NCI-H1092 treated with DMSO at 0.1 percent for 48 hours (cell line): ENCODE measurements around the gene SMARCA2.

Experiments used
- DNase-seq: peaks from one replicate; lab custom pipeline; 2025; lab: John Stamatoyannopoulos, UW

The SMARCA2 gene

GRCh38 chr9:2043243-2043642 lies 28.1 kb downstream of the SMARCA2 start:
- DNase-seq = no peak

GRCh38 chr9:2043881-2044462 lies 28.8 kb downstream of the SMARCA2 start:
- no peak for DNase-seq

GRCh38 chr9:2047144-2047671 lies 32.1 kb downstream of the SMARCA2 start:
- DNase-seq = no peak

DNA sequence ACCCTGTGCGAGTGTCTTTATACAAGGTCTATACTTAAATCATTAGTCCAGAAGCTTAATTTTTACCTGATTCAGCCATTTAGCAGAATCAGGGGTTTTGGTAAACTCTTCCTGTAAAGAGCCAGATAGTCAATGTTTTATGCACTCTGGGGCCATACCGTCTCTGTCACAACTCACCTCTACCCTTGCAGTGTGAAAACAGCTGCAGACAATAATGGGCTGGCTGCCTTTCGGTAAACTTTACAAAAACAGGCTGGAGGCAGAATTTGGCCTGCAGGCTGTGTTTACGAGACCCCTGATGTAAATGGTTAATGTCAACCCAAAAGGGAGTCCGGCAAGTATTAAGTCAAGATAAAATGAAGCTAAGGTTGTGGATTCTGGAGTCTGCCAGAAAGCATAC lies 32.8 kb downstream of the SMARCA2 start:
- DNase-seq = no peak

- no peak for DNase-seq
These were observed 35.1 kb downstream of the SMARCA2 start for GRCh38 chr9:2050236-2050635.

- DNase-seq = no peak
These were observed 39.0 kb downstream of the SMARCA2 start for GRCh38 chr9:2053883-2054845.

DNA sequence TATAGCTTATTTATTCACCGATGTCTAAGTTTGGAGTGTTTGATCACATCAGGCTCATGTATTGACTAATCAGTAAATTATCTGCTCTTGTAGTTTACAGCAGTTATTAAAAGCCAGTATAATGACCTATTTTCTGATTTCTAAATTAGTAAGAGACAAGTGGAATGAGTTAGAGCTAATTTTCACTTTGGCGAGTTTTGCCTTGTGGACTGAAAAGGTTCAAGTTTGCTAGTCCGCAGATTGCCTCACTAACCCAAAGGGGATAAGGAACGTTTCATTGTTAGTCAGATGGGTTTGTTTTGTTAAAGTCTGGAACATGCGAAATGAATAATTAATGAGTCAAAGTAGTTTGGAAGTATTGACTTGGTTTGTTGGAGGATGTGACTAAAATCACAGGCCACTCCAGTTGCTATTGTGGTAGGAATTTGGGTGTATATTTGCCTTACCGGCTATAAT lies 40.1 kb downstream of the SMARCA2 start:
- no peak for DNase-seq

- DNase-seq = no peak
These were observed 44.3 kb downstream of the SMARCA2 start for GRCh38 chr9:2059274-2059929.

- no peak for DNase-seq
These were observed 45.3 kb downstream of the SMARCA2 start for GRCh38 chr9:2060424-2060823.

DNA sequence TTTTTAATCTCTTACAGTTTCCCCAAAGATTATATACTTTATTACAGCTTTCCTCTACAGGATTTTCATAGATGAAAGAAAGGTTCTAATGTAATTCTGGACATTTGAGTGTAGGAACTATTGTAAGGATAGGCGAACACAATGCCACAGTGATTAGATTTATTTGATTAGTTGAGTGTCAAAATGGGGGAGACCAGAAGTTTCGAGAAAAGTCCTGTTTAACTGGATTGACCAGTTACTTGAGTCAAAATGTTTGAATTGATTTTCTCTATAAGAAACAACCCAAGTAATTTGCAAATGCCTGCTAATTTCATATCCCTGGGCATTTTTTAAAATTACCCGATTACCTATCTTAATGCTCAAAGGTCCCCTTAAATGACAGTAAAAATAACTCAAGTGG lies 50.6 kb downstream of the SMARCA2 start:
- no peak for DNase-seq

- no peak for DNase-seq
These were observed 51.4 kb downstream of the SMARCA2 start for GRCh38 chr9:2066312-2067273.

GRCh38 chr9:2072752-2073405 lies 57.7 kb downstream of the SMARCA2 start:
- DNase-seq = no peak

GRCh38 chr9:2082772-2083171 lies 67.6 kb downstream of the SMARCA2 start:
- no peak for DNase-seq

DNA sequence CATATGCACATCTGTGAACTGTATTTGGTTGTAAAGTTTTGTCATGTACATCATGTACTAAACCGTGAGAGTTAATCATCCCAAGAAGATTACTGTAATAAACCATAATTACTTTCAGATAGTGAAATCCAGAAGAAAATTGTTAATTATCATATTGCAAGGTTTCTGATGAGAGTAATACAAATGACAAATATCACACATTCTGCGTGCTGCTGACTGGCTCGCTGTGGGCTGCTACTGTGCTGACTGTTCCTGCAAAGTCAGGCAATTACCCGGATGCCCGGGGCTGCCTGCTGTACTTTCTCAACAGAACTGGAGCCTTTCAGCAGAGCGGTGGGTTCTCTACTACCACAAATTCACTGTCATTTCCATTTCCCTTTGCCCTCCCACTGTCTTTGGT lies 68.3 kb downstream of the SMARCA2 start:
- no peak for DNase-seq

DNA sequence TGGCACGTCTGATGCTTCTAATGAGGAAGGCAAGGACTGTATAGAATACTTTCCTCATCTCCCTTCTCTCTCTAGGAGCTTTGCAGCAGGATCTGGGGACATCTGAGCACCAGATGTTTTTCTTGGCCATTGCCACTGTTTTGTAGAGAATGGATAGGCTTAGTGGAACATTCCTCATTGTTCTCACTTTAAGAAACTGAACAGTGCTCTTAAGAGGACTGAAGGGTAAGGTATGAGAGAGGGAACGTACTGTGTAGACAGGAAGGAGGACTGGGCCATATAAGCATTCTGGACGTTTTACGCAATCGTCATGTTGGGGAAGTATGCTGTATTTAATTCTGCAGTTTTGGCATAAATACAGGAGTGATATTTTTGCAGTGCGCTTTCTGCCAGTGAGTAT lies 70.6 kb downstream of the SMARCA2 start:
- no peak for DNase-seq

DNA sequence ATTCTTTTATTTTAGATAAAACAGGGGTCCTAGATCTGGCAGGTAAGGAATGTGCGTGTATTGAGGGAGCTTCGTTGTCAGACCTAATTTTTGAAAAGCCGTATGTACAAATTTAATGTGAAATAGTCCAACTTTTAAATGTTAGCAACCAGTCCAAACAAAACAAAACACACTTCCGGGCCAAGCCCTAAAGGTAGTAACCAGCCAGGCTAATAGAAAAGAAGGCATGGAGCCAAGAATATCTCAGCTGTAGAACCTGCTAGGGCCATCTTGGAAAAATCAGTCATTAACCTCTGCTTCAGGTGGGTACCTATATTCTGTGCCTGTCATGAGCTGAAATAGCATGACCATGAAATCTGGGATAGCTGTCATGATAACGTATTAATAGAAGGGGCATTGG lies 71.0 kb downstream of the SMARCA2 start:
- no peak for DNase-seq

- DNase-seq = no peak
These were observed 71.8 kb downstream of the SMARCA2 start for GRCh38 chr9:2086971-2087370.

GRCh38 chr9:2087500-2088313 lies 72.6 kb downstream of the SMARCA2 start:
- no peak for DNase-seq

- DNase-seq = no peak
These were observed 78.9 kb downstream of the SMARCA2 start for GRCh38 chr9:2093920-2094597.
